ENCODE data around the gene PARD3. TPM values are rescaled to one million over a fixed set of nuclear protein-coding genes. Genes with fewer than 3 reads are reported as not detected.

The PARD3 gene
- total RNA-seq, 1 donor from 2014 or later = 98.2 TPM

DNA sequence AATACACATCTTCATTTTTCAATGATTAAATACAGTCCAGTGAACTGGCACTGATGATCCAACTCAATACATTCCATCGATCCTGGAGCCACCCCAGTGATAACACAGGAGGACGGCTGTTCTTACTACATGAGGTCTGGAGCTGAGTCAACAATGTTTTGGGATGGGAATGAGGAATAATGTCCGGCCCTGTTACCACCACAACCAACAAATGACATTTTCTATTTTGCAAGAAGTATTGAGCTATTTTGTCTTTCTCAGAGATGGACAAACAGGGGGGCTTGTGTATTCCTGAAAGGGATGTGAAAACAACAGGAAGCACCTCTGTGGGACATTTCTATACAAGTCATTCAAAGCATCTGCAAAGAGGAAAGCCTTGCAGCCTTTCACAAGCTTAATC is 249.2 kb downstream of the PARD3 start:
- FAIRE-seq = no peak

DNA sequence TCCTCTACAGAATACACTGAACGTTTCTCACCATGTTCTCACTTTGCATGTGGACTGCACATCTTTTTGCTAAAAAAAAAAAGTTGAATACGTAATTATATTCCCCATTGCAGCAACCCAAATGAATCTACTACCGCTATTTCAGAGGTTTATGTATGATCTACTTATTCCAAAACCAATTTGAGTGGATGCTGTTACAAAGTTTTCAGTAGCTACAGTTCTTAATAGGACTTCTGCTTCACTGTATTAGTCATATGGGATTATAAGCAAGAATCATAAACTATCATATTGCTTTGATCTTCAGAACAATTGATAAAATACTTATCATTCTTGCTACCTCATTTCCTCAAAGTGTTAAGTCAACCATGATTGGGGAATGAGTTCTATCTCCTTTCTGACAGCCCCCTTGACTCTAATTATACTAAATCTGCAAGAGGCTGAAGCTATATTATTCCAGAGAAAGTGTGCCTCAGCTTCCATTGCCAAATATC is 257.0 kb downstream of the PARD3 start:
- FAIRE-seq = no peak
- Histone ChIP-seq H3K36me3 (ENCODE audit: control insufficient read depth, insufficient read depth, low read length) (no peaks in the 10 kb centered on the region), H3K27me3 (ENCODE audit: control insufficient read depth, insufficient read depth, low read length) (no peaks in the 10 kb centered on the region), H3K4me3 (ENCODE audit: low read depth, low read length) (no peak overlapping the region)
- TF ChIP-seq, protein P1, sequence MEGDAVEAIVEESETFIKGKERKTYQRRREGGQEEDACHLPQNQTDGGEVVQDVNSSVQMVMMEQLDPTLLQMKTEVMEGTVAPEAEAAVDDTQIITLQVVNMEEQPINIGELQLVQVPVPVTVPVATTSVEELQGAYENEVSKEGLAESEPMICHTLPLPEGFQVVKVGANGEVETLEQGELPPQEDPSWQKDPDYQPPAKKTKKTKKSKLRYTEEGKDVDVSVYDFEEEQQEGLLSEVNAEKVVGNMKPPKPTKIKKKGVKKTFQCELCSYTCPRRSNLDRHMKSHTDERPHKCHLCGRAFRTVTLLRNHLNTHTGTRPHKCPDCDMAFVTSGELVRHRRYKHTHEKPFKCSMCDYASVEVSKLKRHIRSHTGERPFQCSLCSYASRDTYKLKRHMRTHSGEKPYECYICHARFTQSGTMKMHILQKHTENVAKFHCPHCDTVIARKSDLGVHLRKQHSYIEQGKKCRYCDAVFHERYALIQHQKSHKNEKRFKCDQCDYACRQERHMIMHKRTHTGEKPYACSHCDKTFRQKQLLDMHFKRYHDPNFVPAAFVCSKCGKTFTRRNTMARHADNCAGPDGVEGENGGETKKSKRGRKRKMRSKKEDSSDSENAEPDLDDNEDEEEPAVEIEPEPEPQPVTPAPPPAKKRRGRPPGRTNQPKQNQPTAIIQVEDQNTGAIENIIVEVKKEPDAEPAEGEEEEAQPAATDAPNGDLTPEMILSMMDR (IDR thresholded peaks at IDR 0.05; ENCODE audit: insufficient read depth, low read length, severe bottlenecking) = no peak
- DNase-seq (ENCODE audit: low read depth) = no peak

More for the DNA sequence above, 249.2 kb downstream of the PARD3 start:
- no peak for DNase-seq (ENCODE audit: low read depth)
- Histone ChIP-seq H3K4me3 (ENCODE audit: low read depth, low read length) (no peak overlapping the region), H3K27me3 (ENCODE audit: control insufficient read depth, insufficient read depth, low read length) (no peaks in the 10 kb centered on the region), H3K36me3 (ENCODE audit: control insufficient read depth, insufficient read depth, low read length) (no peaks in the 10 kb centered on the region)
- TF ChIP-seq, protein P1 (IDR thresholded peaks at IDR 0.05; ENCODE audit: insufficient read depth, low read length, severe bottlenecking) = no peak

DNA sequence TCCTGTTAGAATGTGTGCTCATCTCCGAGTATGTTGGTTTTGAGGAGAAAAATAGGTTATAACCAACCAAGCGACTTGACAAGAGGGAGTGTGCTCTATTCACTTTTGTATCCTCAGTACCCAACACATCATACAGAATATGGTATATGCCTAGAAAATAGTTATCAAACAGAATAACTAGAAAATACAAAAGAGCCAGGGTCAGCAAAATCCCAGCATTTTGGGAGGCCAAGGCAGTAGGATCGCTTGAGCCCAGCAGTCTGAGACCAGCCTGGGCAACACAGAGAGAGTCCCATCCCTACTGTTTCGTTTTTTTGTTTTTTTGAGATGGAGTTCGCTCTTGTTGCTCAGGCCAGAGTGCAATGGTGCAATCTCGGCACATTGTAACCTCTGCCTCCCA is 257.9 kb downstream of the PARD3 start:
- DNase-seq (ENCODE audit: low read depth) (no peak), FAIRE-seq (no peak)
- Histone ChIP-seq H3K4me3 (ENCODE audit: low read depth, low read length) (no peak overlapping the region), H3K27me3 (ENCODE audit: control insufficient read depth, insufficient read depth, low read length) (no peaks in the 10 kb centered on the region), H3K36me3 (ENCODE audit: control insufficient read depth, insufficient read depth, low read length) (no peaks in the 10 kb centered on the region)
- TF ChIP-seq, protein P1 (IDR thresholded peaks at IDR 0.05; ENCODE audit: insufficient read depth, low read length, severe bottlenecking) = no peak

DNA sequence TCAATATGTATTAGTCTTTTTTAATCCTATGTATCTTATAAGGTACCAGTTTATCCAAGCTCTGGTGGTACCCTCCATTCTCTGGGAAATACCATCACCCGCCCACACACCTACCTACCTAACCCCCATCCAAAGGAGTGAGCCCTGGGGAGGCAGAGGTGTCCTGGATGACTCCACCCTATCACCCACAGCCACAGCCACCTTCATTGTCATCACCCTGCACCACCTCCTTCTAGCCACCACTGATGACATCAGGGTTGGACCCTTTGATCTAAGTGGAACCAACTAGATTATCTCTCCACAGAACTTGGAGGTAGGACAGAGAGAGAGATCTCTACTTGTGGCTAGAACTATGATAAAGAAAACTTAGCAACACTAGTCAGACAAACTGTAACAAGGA is 259.4 kb downstream of the PARD3 start:
- H3K4me3 ChIP-seq (ENCODE audit: low read depth, low read length) = no peak overlapping the region
- no peaks in the 10 kb centered on the region for H3K36me3 ChIP-seq (ENCODE audit: control insufficient read depth, insufficient read depth, low read length)
- DNase-seq (ENCODE audit: low read depth) (no peak), FAIRE-seq (peak; percentile 32)
- TF ChIP-seq, protein P1 (IDR thresholded peaks at IDR 0.05; ENCODE audit: insufficient read depth, low read length, severe bottlenecking) = no peak
- no peaks in the 10 kb centered on the region for H3K27me3 ChIP-seq (ENCODE audit: control insufficient read depth, insufficient read depth, low read length)

DNA sequence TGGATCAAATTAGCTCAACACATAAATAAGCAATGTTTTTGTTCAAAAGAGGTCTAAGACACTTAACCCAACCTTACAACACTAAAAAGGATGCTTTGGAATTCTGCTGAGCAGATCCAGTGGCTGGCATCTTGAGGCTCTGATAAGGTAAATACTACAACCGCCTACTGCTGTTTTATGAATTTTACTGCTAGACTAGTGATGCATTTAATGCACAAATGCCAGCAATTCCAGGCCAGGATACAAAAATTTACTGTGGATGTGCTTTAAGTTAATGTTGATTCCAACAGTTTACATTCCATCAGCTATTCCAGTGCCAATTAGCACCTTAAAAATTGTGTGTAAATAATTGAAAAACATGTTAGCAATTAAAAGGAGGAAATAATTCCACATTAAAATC is 261.3 kb downstream of the PARD3 start:
- Histone ChIP-seq H3K4me3 (ENCODE audit: low read depth, low read length) (no peak overlapping the region), H3K27me3 (ENCODE audit: control insufficient read depth, insufficient read depth, low read length) (no peaks in the 10 kb centered on the region), H3K36me3 (ENCODE audit: control insufficient read depth, insufficient read depth, low read length) (no peaks in the 10 kb centered on the region)
- no peak for FAIRE-seq
- DNase-seq (ENCODE audit: low read depth) = no peak
- TF ChIP-seq, protein P1 (IDR thresholded peaks at IDR 0.05; ENCODE audit: insufficient read depth, low read length, severe bottlenecking) = no peak

DNA sequence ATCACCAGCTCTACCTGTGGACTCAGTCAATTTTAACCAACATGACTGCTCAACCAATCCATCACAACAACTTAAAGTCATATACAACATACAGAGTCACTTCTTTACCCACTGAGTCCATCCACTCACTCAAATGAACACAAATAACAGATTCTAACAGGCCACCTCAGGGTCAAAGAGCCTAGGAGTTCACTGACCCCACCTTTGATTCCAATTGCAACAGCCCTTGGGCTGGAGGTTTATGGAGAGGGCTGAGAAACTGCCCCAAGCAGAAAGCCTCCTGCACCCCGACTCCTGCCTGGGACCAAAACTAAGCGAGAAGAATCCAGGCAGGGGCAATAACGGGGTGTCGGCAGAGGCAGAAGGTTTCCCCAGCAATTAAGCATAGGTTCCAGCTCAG is 263.8 kb downstream of the PARD3 start:
- TF ChIP-seq, protein P1 (IDR thresholded peaks at IDR 0.05; ENCODE audit: insufficient read depth, low read length, severe bottlenecking) = no peak
- DNase-seq (ENCODE audit: low read depth) = no peak
- H3K4me3 ChIP-seq (ENCODE audit: low read depth, low read length) = no peak overlapping the region
- H3K36me3 ChIP-seq (ENCODE audit: control insufficient read depth, insufficient read depth, low read length) = no peaks in the 10 kb centered on the region
- H3K27me3 ChIP-seq (ENCODE audit: control insufficient read depth, insufficient read depth, low read length) = no peaks in the 10 kb centered on the region
- FAIRE-seq = no peak
